H1 (cell line): ENCODE measurements around the gene CHPT1. TPM values are rescaled to one million over a fixed set of nuclear protein-coding genes. Genes with fewer than 3 reads are reported as not detected.
A peak's percentile ranks its signal among the peaks of the same experiment; 100 is the strongest.

Source experiments
- CTCF ChIA-PET: fragments of 300-600 bp; sonication (Branson Sonifier 250); formaldehyde crosslinking; loops from one replicate; lab custom pipeline; 2021; ENCODE audit not compliant: partially characterized antibody; lab: Charles Lee
- POLR2A ChIA-PET: fragments of 300-600 bp; sonication (Branson Sonifier 250); formaldehyde crosslinking; loops from one replicate; lab custom pipeline; 2021; ENCODE audit warnings: inconsistent platforms; ENCODE audit not compliant: partially characterized antibody; lab: Charles Lee
- DNase-seq, 2 experiments: peaks; one replicate each; pipeline versions ENCODE4 v3.0.0 to v3.0.0-alpha.2; 2010 to 2022; ENCODE audit warnings: low spot score in 2 of 2, low read depth in 1 of 2, mixed read lengths in 1 of 2
- FAIRE-seq: peaks from 2 replicates; lab custom pipeline; 2011; peaks lifted over from hg19 to GRCh38; lab: Jason Lieb, UNC
- H2AFZ ChIP-seq: 2 replicates; pipeline ENCODE4 v1.8.1; 2012; ENCODE audit warnings: low read length, inconsistent platforms
- H2AK5ac ChIP-seq: 2 replicates; pipeline ENCODE4 v1.6.1; 2013; ENCODE audit warnings: low read depth, low read length
- H2BK120ac ChIP-seq: replicated peaks from 2 replicates; pipeline ENCODE3; 2013; ENCODE audit warnings: low read depth, low read length, inconsistent platforms
- H2BK12ac ChIP-seq: 2 replicates; pipeline ENCODE4 v1.6.1; 2013; ENCODE audit warnings: low read depth, low read length
- H2BK15ac ChIP-seq: 2 replicates; pipeline ENCODE4 v1.6.1; 2013; ENCODE audit warnings: low read length
- H2BK20ac ChIP-seq: 2 replicates; pipeline ENCODE4 v1.6.1; 2013; ENCODE audit warnings: low read length
- H2BK5ac ChIP-seq: 2 replicates; pipeline ENCODE4 v1.6.1; 2013; ENCODE audit warnings: low read depth, low read length
- H3K14ac ChIP-seq: 2 replicates; pipeline ENCODE4 v1.6.1; 2013; ENCODE audit warnings: inconsistent platforms; ENCODE audit not compliant: insufficient read length
- H3K18ac ChIP-seq: 2 replicates; pipeline ENCODE4 v1.6.1; 2013; ENCODE audit warnings: low read length; ENCODE audit errors: extremely low read depth
- H3K23ac ChIP-seq: 2 replicates; pipeline ENCODE4 v1.6.1; 2013; ENCODE audit warnings: inconsistent platforms; ENCODE audit not compliant: insufficient read length
- H3K23me2 ChIP-seq: 2 replicates; pipeline ENCODE4 v1.6.1; 2013; ENCODE audit warnings: low read depth, low read length
- H3K27ac ChIP-seq: 2 replicates; pipeline ENCODE4 v1.6.1; 2011; ENCODE audit warnings: low read depth, low read length, inconsistent platforms
- H3K27me3 ChIP-seq, 4 experiments: replicated peaks in 1 of 4; 1 replicate in 1 of 4; 2 replicates in 3 of 4; pipeline versions ENCODE4 v1.6.1 to v1.8.1; 2011 to 2013; ENCODE audit warnings: low read length in 3 of 4, mild to moderate bottlenecking in 3 of 4, inconsistent platforms in 2 of 4, mixed read lengths in 2 of 4, moderate library complexity in 1 of 4; ENCODE audit not compliant: control insufficient read depth in 3 of 4, insufficient read depth in 3 of 4; ENCODE audit errors: extremely low read depth in 1 of 4
- H3K36me3 ChIP-seq, 4 experiments: 2 replicates each; pipeline versions ENCODE4 v1.6.1 to v1.8.1; 2011 to 2013; ENCODE audit warnings: mild to moderate bottlenecking in 4 of 4, low read length in 3 of 4, moderate library complexity in 2 of 4, control low read depth in 1 of 4, inconsistent platforms in 1 of 4; ENCODE audit not compliant: insufficient read depth in 4 of 4, control insufficient read depth in 2 of 4
- H3K4ac ChIP-seq: replicated peaks from 2 replicates; pipeline ENCODE3; 2013; ENCODE audit warnings: low read length, low read depth, mixed read lengths, inconsistent platforms; ENCODE audit not compliant: insufficient read length
- H3K4me1 ChIP-seq, 4 experiments: replicated peaks in 1 of 4; 1 replicate in 1 of 4; 2 replicates in 3 of 4; pipeline versions ENCODE4 v1.6.1 to v1.8.1; 2011 to 2013; ENCODE audit warnings: low read length in 3 of 4, inconsistent platforms in 2 of 4, mixed read lengths in 1 of 4; ENCODE audit not compliant: insufficient read depth in 4 of 4, control insufficient read depth in 3 of 4
- H3K4me2 ChIP-seq, 2 experiments: 2 replicates each; pipeline versions ENCODE4 v1.6.1 to v1.8.1; 2011 to 2013; ENCODE audit warnings: low read depth in 2 of 2, low read length in 2 of 2, control low read depth in 1 of 2, inconsistent platforms in 1 of 2, mild to moderate bottlenecking in 1 of 2; ENCODE audit not compliant: insufficient read depth in 1 of 2
- H3K4me3 ChIP-seq, 4 experiments: fragments of 200-600, 300-600 bp in 1 of 4; sonication (generic), shearing (Covaris generic), sonication (Bioruptor Twin) in 1 of 4; 2 replicates each; pipeline versions ENCODE4 v1.5.1 to v1.8.1; 2011 to 2016; ENCODE audit warnings: low read length in 4 of 4, low read depth in 3 of 4, control low read depth in 2 of 4, inconsistent platforms in 2 of 4, mild to moderate bottlenecking in 2 of 4, mixed read lengths in 1 of 4, moderate library complexity in 1 of 4; ENCODE audit not compliant: insufficient read depth in 2 of 4; ENCODE audit errors: extremely low read depth in 1 of 4
- H3K56ac ChIP-seq: replicated peaks from 2 replicates; pipeline ENCODE3; 2013; ENCODE audit warnings: low read depth, mild to moderate bottlenecking, mixed read lengths, low read length, inconsistent platforms; ENCODE audit not compliant: insufficient read length
- H3K79me1 ChIP-seq: 2 replicates; pipeline ENCODE4 v1.6.1; 2013; ENCODE audit warnings: low read depth, low read length, control low read depth
- H3K79me2 ChIP-seq, 2 experiments: 2 replicates each; pipeline versions ENCODE4 v1.6.1 to v1.8.1; 2012 to 2013; ENCODE audit warnings: low read length in 2 of 2, mild to moderate bottlenecking in 2 of 2, inconsistent platforms in 1 of 2; ENCODE audit not compliant: insufficient read depth in 2 of 2, control insufficient read depth in 1 of 2
- H3K9ac ChIP-seq, 4 experiments: replicated peaks in 1 of 4; 1 replicate in 1 of 4; 2 replicates in 3 of 4; pipeline versions ENCODE4 v1.6.1 to v1.8.1; 2011 to 2013; ENCODE audit warnings: low read depth in 3 of 4, low read length in 3 of 4, control low read depth in 2 of 4, mild to moderate bottlenecking in 2 of 4, moderate library complexity in 2 of 4, inconsistent platforms in 1 of 4; ENCODE audit errors: extremely low read depth in 1 of 4
- H3K9me3 ChIP-seq, 2 experiments: 2 replicates each; pipeline versions ENCODE4 v1.6.1 to v1.8.1; 2012 to 2013; ENCODE audit warnings: mild to moderate bottlenecking in 2 of 2, moderate library complexity in 2 of 2, control low read depth in 1 of 2, inconsistent platforms in 1 of 2, low read depth in 1 of 2, low read length in 1 of 2, mixed read lengths in 1 of 2; ENCODE audit not compliant: insufficient read depth in 2 of 2
- H4K20me1 ChIP-seq, 2 experiments: replicated peaks in 1 of 2; 2 replicates each; pipeline versions ENCODE3 to v1.8.1; 2011 to 2013; ENCODE audit warnings: inconsistent platforms in 2 of 2, low read length in 2 of 2, mild to moderate bottlenecking in 1 of 2; ENCODE audit not compliant: insufficient read depth in 2 of 2, control insufficient read depth in 1 of 2
- H4K5ac ChIP-seq: 2 replicates; pipeline ENCODE4 v1.6.1; 2013; ENCODE audit warnings: low read length, low read depth, mixed read lengths, inconsistent platforms; ENCODE audit not compliant: insufficient read length
- H4K8ac ChIP-seq: 2 replicates; pipeline ENCODE4 v1.8.0; 2013; ENCODE audit warnings: mild to moderate bottlenecking, moderate library complexity, low read length, inconsistent platforms; ENCODE audit not compliant: insufficient read depth; ENCODE audit errors: extremely low read depth
- H4K91ac ChIP-seq: replicated peaks from 2 replicates; pipeline ENCODE3; 2013; ENCODE audit warnings: low read length, mixed read lengths, inconsistent platforms; ENCODE audit not compliant: insufficient read length
- BACH1 ChIP-seq: IDR thresholded peaks from 2 replicates; pipeline ENCODE4 v1.6.1; 2012; ENCODE audit warnings: low read length, improper control_type of control experiment
- CTBP2 ChIP-seq: IDR thresholded peaks from 2 replicates; pipeline ENCODE4 v1.7.0; 2011; ENCODE audit warnings: borderline replicate concordance, mild to moderate bottlenecking, moderate library complexity, mixed read lengths, low read length; ENCODE audit not compliant: insufficient read depth, insufficient read length
- CTCF ChIP-seq, 3 experiments: IDR thresholded peaks; 1 replicate in 2 of 3; 2 replicates in 1 of 3; pipeline versions ENCODE4 v1.5.1 to v1.6.1; 2011; ENCODE audit warnings: low read length in 3 of 3, mild to moderate bottlenecking in 3 of 3, inconsistent platforms in 2 of 3, low read depth in 1 of 3, moderate library complexity in 1 of 3; ENCODE audit not compliant: insufficient read depth in 1 of 3; ENCODE audit errors: control extremely low read depth in 1 of 3
- FOSL1 ChIP-seq: IDR thresholded peaks from 2 replicates; pipeline ENCODE4 v1.6.1; 2011; ENCODE audit warnings: mild to moderate bottlenecking, low read depth, low read length, moderate library complexity; ENCODE audit not compliant: insufficient read depth
- GABPA ChIP-seq: IDR thresholded peaks from 2 replicates; pipeline ENCODE4 v1.6.1; 2011; ENCODE audit warnings: mild to moderate bottlenecking, low read length, moderate library complexity, borderline replicate concordance; ENCODE audit not compliant: insufficient read depth
- HDAC2 ChIP-seq, 2 experiments: fragments of 300-600 bp in 1 of 2; sonication (generic) in 1 of 2; IDR thresholded peaks; 2 replicates each; pipeline ENCODE4 v1.6.1; 2011 to 2012; ENCODE audit warnings: low read depth in 2 of 2, low read length in 2 of 2, mild to moderate bottlenecking in 2 of 2, moderate library complexity in 2 of 2, borderline replicate concordance in 1 of 2, inconsistent platforms in 1 of 2
- KDM1A ChIP-seq: fragments of 200-600, 300-600 bp; sonication (generic); IDR thresholded peaks from 2 replicates; pipeline ENCODE4 v1.7.1; 2016; ENCODE audit warnings: mild to moderate bottlenecking, low read length, borderline replicate concordance
- KDM5A ChIP-seq: fragments of 200-600 bp; IDR thresholded peaks from 2 replicates; pipeline ENCODE4 v1.7.1; 2012; ENCODE audit warnings: mild to moderate bottlenecking, low read length, inconsistent platforms, mixed read lengths
- MAFK ChIP-seq: IDR thresholded peaks from 2 replicates; pipeline ENCODE4 v1.6.1; 2012; ENCODE audit warnings: low read depth, mild to moderate bottlenecking, improper control_type of control experiment, low read length
- RXRA ChIP-seq: IDR thresholded peaks from 2 replicates; pipeline ENCODE4 v1.6.1; 2011; ENCODE audit warnings: low read depth, mild to moderate bottlenecking, low read length, moderate library complexity; ENCODE audit not compliant: insufficient read depth
- YY1 ChIP-seq: IDR thresholded peaks from 2 replicates; pipeline ENCODE4 v1.6.1; 2011; ENCODE audit warnings: low read depth, mild to moderate bottlenecking, low read length
- WGBS, 2 experiments: shearing (Covaris generic) in 1 of 2; methylation state at CpG; one replicate each; pipeline versions ENCODE4 v1.1.6 to v1.1.7; 2013 to 2015; ENCODE audit warnings: low lambda C conversion rate in 2 of 2, mixed read lengths in 2 of 2, inconsistent platforms in 1 of 2, low coverage in 1 of 2, missing lambda C conversion rate in 1 of 2; ENCODE audit not compliant: insufficient replicate concordance in 2 of 2, insufficient coverage in 1 of 2, insufficient read length in 1 of 2; ENCODE audit errors: extremely low coverage in 1 of 2, missing lambda C conversion rate in 1 of 2; 5-methylcytosine and 5-hydroxymethylcytosine counted together
- polyA plus RNA-seq, 7 experiments: library from polyadenylated mRNA; depleted of rRNA in 3 of 7; stranded (reverse) in 5 of 7; unstranded in 2 of 7; fragments of >200 nt in 5 of 7; fragments of 200-250 nt in 2 of 7; gene quantifications; 1 replicate in 5 of 7; 2 replicates in 1 of 7; 4 replicates in 1 of 7; pipeline versions ENCODE4 v1.2.1 to v1.2.3, GENCODE V29; 2011 to 2013; ENCODE audit warnings: missing spikeins in 2 of 7, mixed read lengths in 2 of 7
- total RNA-seq: library from RNA; stranded (reverse); fragmentation: NEBNext Ultra II Directional; extraction: Animal tissue kit (Norgen Biotek cat#: 25700); gene quantifications from 2 replicates; pipeline ENCODE4 v1.2.1, GENCODE V29; 2021

CHPT1 gene
- total and polyA plus RNA-seq, 2 of the 8 experiments (the other 6 are each of a cell fraction or from before 2014, with no cell fraction given): 13.3 to 22.5 TPM

- Histone ChIP-seq H3K9me3 (no peaks in the 10 kb centered on the region), H3K23me2 (no peaks in the 10 kb centered on the region), H2AFZ (no peak overlapping the region), H4K8ac (no peak overlapping the region), H3K4me3 (no peak overlapping the region), H3K4me2 (no peak overlapping the region), H3K79me2 (no peaks in the 10 kb centered on the region), H3K9ac (no peak overlapping the region), H2BK120ac (no peak overlapping the region), H3K27me3 (no peaks in the 10 kb centered on the region), H4K91ac (no peak overlapping the region), H3K56ac (no peak overlapping the region), H3K18ac (no peak overlapping the region), H4K20me1 (no peaks in the 10 kb centered on the region), H2BK12ac (no peak overlapping the region), H3K36me3 (peaks cover 6 to 52% (median 24%) of the 10 kb centered on the region in 4 experiments), H2BK5ac (no peak overlapping the region), H3K14ac (no peak overlapping the region), H2BK15ac (no peak overlapping the region), H2AK5ac (no peak overlapping the region), H3K4me1 (peaks cover 0 to 3% (median 3%) of the 10 kb centered on the region in 4 experiments; a peak in 3 of 7 replicates), H3K27ac (0 out of 2 replicates have a peak overlapping the region, but pooled peaks have one; percentile 4), H3K23ac (no peak overlapping the region), H3K4ac (no peak overlapping the region), H3K79me1 (0 out of 2 replicates have a peak, but pooled peaks cover 3% of the 10 kb centered on the region), H4K5ac (no peak overlapping the region), H2BK20ac (no peak overlapping the region)
- DNase-seq (no peak), FAIRE-seq (no peak)
- ChIA-PET POLR2A (no interaction called here), CTCF (interaction anchor here (3.1 kb wide), 1 partner anchor 11 kb away, joined by 21 read pairs; no protein-coding TSS in a partner anchor)
- WGBS, 2 experiments: 85% methylated on average over 4 of the region's 4 CpGs; no CpG with 5 or more reads in 1 of the 2 experiments
- TF ChIP-seq BACH1 (no peak), KDM5A (no peak), CTCF (IDR thresholded peaks at IDR 0.05; ENCODE audit: control extremely low read depth in 1 of 3, insufficient read depth in 1 of 3, low read depth in 1 of 3, low read length in 3 of 3) (no peak), YY1 (no peak), CTBP2 (no peak), GABPA (no peak), RXRA (no peak), KDM1A (no peak), HDAC2 (IDR thresholded peaks at IDR 0.05; ENCODE audit: borderline replicate concordance in 1 of 2, low read depth in 2 of 2, low read length in 2 of 2) (no peak), FOSL1 (no peak), MAFK (no peak)
Observed at GRCh38 chr12:101749657-101750056, 52.2 kb downstream of the CHPT1 start.
